HEK293 (cell line): ENCODE results near the gene GYPC.

Experiments used
- CTCF ChIA-PET: fragments of 350-600 bp; formaldehyde crosslinking; extraction: SDS; loops from one replicate; lab custom pipeline; 2021; ENCODE audit warnings: antibody characterized with exemption; lab: Yijun Ruan, JAX
- POLR2A ChIA-PET: fragments of 300-600 bp; formaldehyde crosslinking; extraction: SDS; loops from one replicate; lab custom pipeline; 2020; ENCODE audit warnings: antibody characterized with exemption, inconsistent platforms; lab: Yijun Ruan, JAX
- H3K27ac ChIP-seq: fragments of 200-500 bp; sonication (Bioruptor generic); 2 replicates; pipeline ENCODE4 v1.5.1; 2014; ENCODE audit warnings: low read depth, low read length, control low read depth, inconsistent platforms; ENCODE audit errors: extremely low read depth
- H3K36me3 ChIP-seq, 2 experiments: fragments of 200-500 bp in 1 of 2; sonication (Bioruptor generic) in 1 of 2; 1 replicate in 1 of 2; 2 replicates in 1 of 2; pipeline ENCODE4 v1.5.1; 2014 to 2017; ENCODE audit warnings: inconsistent platforms in 2 of 2, low read length in 2 of 2; ENCODE audit not compliant: control insufficient read depth in 2 of 2, insufficient read depth in 1 of 2
- H3K4me1 ChIP-seq: fragments of 200-500 bp; sonication (Bioruptor generic); 2 replicates; pipeline ENCODE4 v1.5.1; 2014; ENCODE audit warnings: mild to moderate bottlenecking, low read length, inconsistent platforms; ENCODE audit not compliant: control insufficient read depth, insufficient read depth
- H3K4me3 ChIP-seq: 2 replicates; pipeline ENCODE4 v1.5.1; 2011; ENCODE audit warnings: low read depth, mild to moderate bottlenecking, control low read depth, low read length, moderate library complexity
- H3K9me3 ChIP-seq: fragments of 200-500 bp; sonication (Bioruptor generic); 2 replicates; pipeline ENCODE4 v1.5.1; 2014; ENCODE audit warnings: low read depth, low read length, inconsistent platforms; ENCODE audit not compliant: control insufficient read depth, insufficient read depth
- MYNN ChIP-seq: fragments of 450-650 bp; formaldehyde crosslinking; IDR thresholded peaks from 2 replicates; pipeline ENCODE4 v1.5.1; 2016; ENCODE audit warnings: missing biosample characterization, missing genetic modification characterization, borderline replicate concordance
- OSR2 ChIP-seq: fragments of 450-650 bp; formaldehyde crosslinking; IDR thresholded peaks from 2 replicates; pipeline ENCODE4 v1.5.1; 2016; ENCODE audit warnings: missing biosample characterization, missing genetic modification characterization
- SCRT2 ChIP-seq: fragments of 450-650 bp; formaldehyde crosslinking; IDR thresholded peaks from 2 replicates; pipeline ENCODE4 v1.5.1; 2016; ENCODE audit warnings: missing biosample characterization, missing genetic modification characterization
- SETDB1 ChIP-seq: IDR thresholded peaks from one replicate; pipeline ENCODE4 v1.6.1; 2017; ENCODE audit warnings: mild to moderate bottlenecking, low read length, moderate library complexity, mixed read lengths; ENCODE audit not compliant: insufficient read length
- SP7 ChIP-seq: fragments of 450-650 bp; formaldehyde crosslinking; IDR thresholded peaks from 2 replicates; pipeline ENCODE4 v1.5.1; 2016; ENCODE audit warnings: missing biosample characterization, missing genetic modification characterization
- TCF7L2 ChIP-seq: IDR thresholded peaks from 2 replicates; pipeline ENCODE4 v1.6.1; 2011; ENCODE audit warnings: low read depth, mild to moderate bottlenecking, inconsistent platforms, low read length, moderate library complexity, borderline replicate concordance
- TRIM28 ChIP-seq: IDR thresholded peaks from 2 replicates; pipeline ENCODE4 v1.6.1; 2011; ENCODE audit warnings: low read length, control low read depth, borderline replicate concordance
- ZBTB20 ChIP-seq: fragments of 450-650 bp; formaldehyde crosslinking; IDR thresholded peaks from 2 replicates; pipeline ENCODE4 v1.5.1; 2016; ENCODE audit warnings: missing biosample characterization, missing genetic modification characterization
- ZNF112 ChIP-seq: fragments of 450-650 bp; formaldehyde crosslinking; IDR thresholded peaks from 2 replicates; pipeline ENCODE4 v1.5.0; 2017; ENCODE audit warnings: missing biosample characterization, missing genetic modification characterization
- ZNF140 ChIP-seq: fragments of 450-650 bp; formaldehyde crosslinking; IDR thresholded peaks from 2 replicates; pipeline ENCODE4 v1.5.1; 2016; ENCODE audit warnings: missing biosample characterization, missing genetic modification characterization
- ZNF223 ChIP-seq: fragments of 450-650 bp; formaldehyde crosslinking; IDR thresholded peaks from 2 replicates; pipeline ENCODE4 v1.5.1; 2016; ENCODE audit warnings: missing biosample characterization, missing genetic modification characterization
- ZNF292 ChIP-seq: fragments of 450-650 bp; formaldehyde crosslinking; IDR thresholded peaks from 2 replicates; pipeline ENCODE4 v1.5.1; 2016; ENCODE audit warnings: low read depth, missing biosample characterization, missing genetic modification characterization, borderline replicate concordance
- ZNF354C ChIP-seq: fragments of 450-650 bp; formaldehyde crosslinking; IDR thresholded peaks from 2 replicates; pipeline ENCODE4 v1.5.1; 2016; ENCODE audit warnings: missing biosample characterization, missing genetic modification characterization, low read depth, borderline replicate concordance
- ZNF433 ChIP-seq: fragments of 450-650 bp; formaldehyde crosslinking; IDR thresholded peaks from 2 replicates; pipeline ENCODE4 v1.5.1; 2016; ENCODE audit warnings: missing biosample characterization, missing genetic modification characterization, low read depth
- ZNF501 ChIP-seq: fragments of 450-650 bp; formaldehyde crosslinking; IDR thresholded peaks from 2 replicates; pipeline ENCODE4 v1.5.1; 2016; ENCODE audit warnings: missing biosample characterization, missing genetic modification characterization
- ZNF560 ChIP-seq: fragments of 450-650 bp; formaldehyde crosslinking; IDR thresholded peaks from 2 replicates; pipeline ENCODE4 v1.5.1; 2017; ENCODE audit warnings: missing biosample characterization, missing genetic modification characterization, borderline replicate concordance
- ZNF658 ChIP-seq: fragments of 450-650 bp; formaldehyde crosslinking; IDR thresholded peaks from 2 replicates; pipeline ENCODE4; 2016; ENCODE audit warnings: missing biosample characterization, missing genetic modification characterization
- ZNF664 ChIP-seq: fragments of 450-650 bp; formaldehyde crosslinking; IDR thresholded peaks from 2 replicates; pipeline ENCODE4 v1.5.1; 2016; ENCODE audit warnings: missing biosample characterization, missing genetic modification characterization
- ZSCAN30 ChIP-seq: fragments of 450-650 bp; IDR thresholded peaks from 2 replicates; pipeline ENCODE4 v1.5.1; 2018; ENCODE audit warnings: missing biosample characterization, mild to moderate bottlenecking, missing genetic modification characterization, moderate library complexity
- TF ChIP-seq, protein P1 (sequence below): fragments of 450-650 bp; formaldehyde crosslinking; IDR thresholded peaks from 2 replicates; pipeline ENCODE4 v1.5.1; 2016; ENCODE audit warnings: missing biosample characterization, missing genetic modification characterization
- TF ChIP-seq, protein P2 (sequence below): fragments of 450-650 bp; formaldehyde crosslinking; IDR thresholded peaks from 2 replicates; pipeline ENCODE4 v1.5.1; 2016; ENCODE audit warnings: missing biosample characterization, missing genetic modification characterization
- TF ChIP-seq, protein P3 (sequence below): fragments of 450-650 bp; formaldehyde crosslinking; IDR thresholded peaks from 2 replicates; pipeline ENCODE4 v1.5.1; 2016; ENCODE audit warnings: missing biosample characterization, missing genetic modification characterization
- TF ChIP-seq, protein P4 (sequence below): fragments of 450-650 bp; formaldehyde crosslinking; IDR thresholded peaks from 2 replicates; pipeline ENCODE4 v1.5.1; 2016; ENCODE audit warnings: missing biosample characterization, missing genetic modification characterization

Gene GYPC, protein sequence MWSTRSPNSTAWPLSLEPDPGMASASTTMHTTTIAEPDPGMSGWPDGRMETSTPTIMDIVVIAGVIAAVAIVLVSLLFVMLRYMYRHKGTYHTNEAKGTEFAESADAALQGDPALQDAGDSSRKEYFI

DNA sequence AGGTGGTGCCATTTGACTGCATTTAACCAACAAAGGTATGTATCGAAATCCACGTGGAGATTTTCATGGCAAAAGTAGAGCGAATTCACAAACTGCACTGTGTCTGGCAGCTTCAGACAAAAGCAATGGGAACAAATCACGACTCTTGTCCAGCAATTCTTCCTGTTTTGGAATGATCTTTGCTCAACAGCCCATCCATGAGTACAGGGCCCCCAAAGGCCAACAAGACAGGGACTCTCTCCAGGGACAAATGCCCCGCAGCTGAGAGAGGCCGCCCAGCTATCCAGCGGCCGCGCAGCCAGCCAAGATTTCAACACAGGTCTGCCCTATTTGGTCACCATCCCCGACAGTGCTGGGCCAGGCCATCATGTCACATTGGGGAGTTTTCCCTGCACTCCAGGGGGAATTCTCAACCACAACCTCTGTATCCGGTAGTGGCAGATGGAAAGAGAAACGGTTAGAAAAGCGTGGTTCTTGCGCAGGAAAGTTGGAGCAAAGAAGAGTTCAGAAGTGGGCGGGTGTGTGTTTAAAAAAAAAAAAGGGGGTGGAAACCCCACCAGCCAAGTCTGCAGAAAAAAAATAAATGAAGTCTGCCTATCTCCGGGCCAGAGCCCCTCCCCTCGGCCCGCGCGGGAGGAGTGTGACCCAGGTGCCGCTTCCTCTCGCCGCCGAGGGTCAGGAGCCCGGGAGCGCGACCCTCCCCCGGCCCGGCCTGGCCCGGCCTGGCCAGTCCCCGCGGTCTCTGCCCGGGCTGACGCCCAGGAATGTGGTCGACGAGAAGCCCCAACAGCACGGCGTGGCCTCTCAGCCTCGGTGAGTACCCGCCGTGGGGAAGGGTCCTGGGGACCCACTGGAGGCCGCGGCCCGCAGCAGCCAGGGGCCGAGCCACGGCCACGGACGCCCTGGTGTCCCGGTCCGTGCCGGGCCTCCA, at the start of gene GYPC:
TSS of gene GYPC (plus strand) at position 659 of the 931 bp plus-strand sequence. CDS start at position 765, 106 bp downstream.
- peak within 1 kb of the TSS; percentile 37 for H3K4me3 ChIP-seq
- H3K9me3 ChIP-seq = no peaks in the 10 kb centered on the region
- POLR2A ChIA-PET = no interaction called here
- CTCF ChIA-PET = no interaction called here
- H3K27ac ChIP-seq = peak within 1 kb of the TSS; percentile 1; the same call in 1 of the 2 replicates
- no peak for TF ChIP-seq ZNF112
- TF ChIP-seq, protein P1, sequence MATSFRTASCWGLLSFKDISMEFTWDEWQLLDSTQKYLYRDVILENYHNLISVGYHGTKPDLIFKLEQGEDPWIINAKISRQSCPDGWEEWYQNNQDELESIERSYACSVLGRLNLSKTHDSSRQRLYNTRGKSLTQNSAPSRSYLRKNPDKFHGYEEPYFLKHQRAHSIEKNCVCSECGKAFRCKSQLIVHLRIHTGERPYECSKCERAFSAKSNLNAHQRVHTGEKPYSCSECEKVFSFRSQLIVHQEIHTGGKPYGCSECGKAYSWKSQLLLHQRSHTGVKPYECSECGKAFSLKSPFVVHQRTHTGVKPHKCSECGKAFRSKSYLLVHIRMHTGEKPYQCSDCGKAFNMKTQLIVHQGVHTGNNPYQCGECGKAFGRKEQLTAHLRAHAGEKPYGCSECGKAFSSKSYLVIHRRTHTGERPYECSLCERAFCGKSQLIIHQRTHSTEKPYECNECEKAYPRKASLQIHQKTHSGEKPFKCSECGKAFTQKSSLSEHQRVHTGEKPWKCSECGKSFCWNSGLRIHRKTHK (tag by site-specific recombination) = no peak
- TF ChIP-seq ZNF658 (tag by site-specific recombination) = no peak
- TF ChIP-seq ZBTB20 (tag by site-specific recombination) = no peak
- TF ChIP-seq ZNF433 (tag by site-specific recombination) = no peak
- no peak for TF ChIP-seq ZNF292 (tag by site-specific recombination)
- no peak for TF ChIP-seq ZNF501 (tag by site-specific recombination)
- no peak for TF ChIP-seq ZSCAN30 (tag by site-specific recombination)
- TF ChIP-seq TCF7L2 = no peak
- TF ChIP-seq SCRT2 (tag by site-specific recombination) = no peak
- TF ChIP-seq, protein P2, sequence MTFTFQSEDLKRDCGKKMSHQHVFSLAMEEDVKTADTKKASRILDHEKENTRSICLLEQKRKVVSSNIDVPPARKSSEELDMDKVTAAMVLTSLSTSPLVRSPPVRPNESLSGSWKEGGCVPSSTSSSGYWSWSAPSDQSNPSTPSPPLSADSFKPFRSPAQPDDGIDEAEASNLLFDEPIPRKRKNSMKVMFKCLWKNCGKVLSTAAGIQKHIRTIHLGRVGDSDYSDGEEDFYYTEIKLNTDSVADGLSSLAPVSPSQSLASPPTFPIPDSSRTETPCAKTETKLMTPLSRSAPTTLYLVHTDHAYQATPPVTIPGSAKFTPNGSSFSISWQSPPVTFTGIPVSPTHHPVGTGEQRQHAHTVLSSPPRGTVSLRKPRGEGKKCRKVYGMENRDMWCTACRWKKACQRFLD (tag by site-specific recombination) = no peak
- TF ChIP-seq ZNF560 (tag by site-specific recombination) = no peak
- no peak for TF ChIP-seq TRIM28
- TF ChIP-seq, protein P3, sequence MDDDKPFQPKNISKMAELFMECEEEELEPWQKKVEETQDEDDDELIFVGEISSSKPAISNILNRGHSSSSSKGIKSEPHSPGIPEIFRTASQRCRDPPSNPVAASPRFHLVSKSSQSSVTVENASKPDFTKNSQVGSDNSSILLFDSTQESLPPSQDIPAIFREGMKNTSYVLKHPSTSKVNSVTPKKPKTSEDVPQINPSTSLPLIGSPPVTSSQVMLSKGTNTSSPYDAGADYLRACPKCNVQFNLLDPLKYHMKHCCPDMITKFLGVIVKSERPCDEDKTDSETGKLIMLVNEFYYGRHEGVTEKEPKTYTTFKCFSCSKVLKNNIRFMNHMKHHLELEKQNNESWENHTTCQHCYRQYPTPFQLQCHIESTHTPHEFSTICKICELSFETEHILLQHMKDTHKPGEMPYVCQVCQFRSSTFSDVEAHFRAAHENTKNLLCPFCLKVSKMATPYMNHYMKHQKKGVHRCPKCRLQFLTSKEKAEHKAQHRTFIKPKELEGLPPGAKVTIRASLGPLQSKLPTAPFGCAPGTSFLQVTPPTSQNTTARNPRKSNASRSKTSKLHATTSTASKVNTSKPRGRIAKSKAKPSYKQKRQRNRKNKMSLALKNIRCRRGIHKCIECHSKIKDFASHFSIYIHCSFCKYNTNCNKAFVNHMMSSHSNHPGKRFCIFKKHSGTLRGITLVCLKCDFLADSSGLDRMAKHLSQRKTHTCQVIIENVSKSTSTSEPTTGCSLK = no peak
- H3K4me1 ChIP-seq = peaks cover 4% of the 10 kb centered on the region; the same call in 1 of the 2 replicates
- H3K36me3 ChIP-seq = no peaks in the 10 kb centered on the region

DNA sequence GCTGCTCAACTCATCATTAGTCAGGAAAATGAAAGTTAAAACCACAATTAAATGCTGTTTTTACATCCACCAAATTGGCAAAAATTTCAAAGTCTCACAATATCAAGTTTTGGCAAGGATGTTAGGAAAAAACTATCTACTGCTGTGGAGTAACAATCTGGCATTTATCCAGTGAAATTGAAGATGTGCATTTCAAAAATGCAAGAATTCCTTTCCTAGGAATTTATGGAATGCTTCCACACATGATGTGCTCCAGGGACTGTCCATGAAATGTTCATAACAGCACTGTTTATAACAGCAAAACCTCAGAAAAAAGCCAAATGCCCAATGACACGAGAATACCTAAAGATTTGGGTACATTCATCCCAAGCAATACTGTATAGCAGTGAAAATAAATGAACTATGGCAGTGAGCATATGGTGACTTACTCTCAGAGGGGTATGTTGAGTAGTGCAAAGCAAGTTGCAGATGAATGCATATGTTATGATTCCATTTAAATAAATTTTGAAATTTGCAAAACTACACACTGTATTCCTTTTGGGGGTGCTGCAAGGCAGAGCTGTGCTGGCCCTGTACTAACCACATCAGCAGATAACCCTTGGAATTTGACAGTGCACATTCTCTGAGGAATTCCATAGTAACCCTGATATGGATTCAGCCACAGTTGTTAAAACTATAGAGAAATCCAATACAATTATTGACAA, 41.3 kb upstream of the GYPC start:
- Histone ChIP-seq H3K9me3 (no peaks in the 10 kb centered on the region), H3K4me1 (no peaks in the 10 kb centered on the region), H3K36me3 (no peaks in the 10 kb centered on the region), H3K27ac (no peak overlapping the region), H3K4me3 (no peak overlapping the region)
- CTCF ChIA-PET = interaction anchor here (0.7 kb wide), 1 partner anchor 123 kb away, joined by 5 read pairs; no protein-coding TSS in a partner anchor
- POLR2A ChIA-PET = no interaction called here
- TF ChIP-seq, protein P3 = no peak
- TF ChIP-seq, protein P4, sequence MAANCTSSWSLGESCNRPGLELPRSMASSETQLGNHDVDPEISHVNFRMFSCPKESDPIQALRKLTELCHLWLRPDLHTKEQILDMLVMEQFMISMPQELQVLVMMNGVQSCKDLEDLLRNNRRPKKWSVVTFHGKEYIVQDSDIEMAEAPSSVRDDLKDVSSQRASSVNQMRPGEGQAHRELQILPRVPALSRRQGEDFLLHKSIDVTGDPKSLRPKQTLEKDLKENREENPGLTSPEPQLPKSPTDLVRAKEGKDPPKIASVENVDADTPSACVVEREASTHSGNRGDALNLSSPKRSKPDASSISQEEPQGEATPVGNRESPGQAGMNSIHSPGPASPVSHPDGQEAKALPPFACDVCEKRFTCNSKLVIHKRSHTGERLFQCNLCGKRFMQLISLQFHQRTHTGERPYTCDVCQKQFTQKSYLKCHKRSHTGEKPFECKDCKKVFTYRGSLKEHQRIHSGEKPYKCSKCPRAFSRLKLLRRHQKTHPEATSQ (tag by site-specific recombination) = no peak
- no peak for TF ChIP-seq ZNF223
- no peak for TF ChIP-seq TRIM28
- TF ChIP-seq ZNF664 (tag by site-specific recombination) = no peak
- no peak for TF ChIP-seq MYNN (tag by site-specific recombination)
- TF ChIP-seq SETDB1 = no peak
- TF ChIP-seq SP7 = no peak
- TF ChIP-seq OSR2 (tag by site-specific recombination) = no peak
- TF ChIP-seq ZNF140 = no peak
- TF ChIP-seq ZNF354C = no peak
